Duodenal mucosa (tissue), 2 donors: ENCODE measurements around the gene LCN12.

Source experiments
- H3K27ac ChIP-seq: one replicate; pipeline ENCODE4 v1.7.0; 2013; ENCODE audit warnings: low read depth, low read length
- H3K27me3 ChIP-seq, 2 donors: one replicate each; pipeline ENCODE4 v1.7.0; 2013; ENCODE audit warnings: low read length in 2 of 2, control low read depth in 1 of 2; ENCODE audit not compliant: insufficient read depth in 2 of 2, control insufficient read depth in 1 of 2
- H3K36me3 ChIP-seq, 2 donors: one replicate each; pipeline ENCODE4 v1.7.0; 2013; ENCODE audit warnings: low read length in 2 of 2, control low read depth in 1 of 2; ENCODE audit not compliant: insufficient read depth in 2 of 2, control insufficient read depth in 1 of 2
- H3K4me1 ChIP-seq, 2 donors: one replicate each; pipeline ENCODE4 v1.7.0; 2013; ENCODE audit warnings: low read length in 2 of 2, control low read depth in 1 of 2; ENCODE audit not compliant: insufficient read depth in 2 of 2, control insufficient read depth in 1 of 2
- H3K4me3 ChIP-seq, 2 donors: one replicate each; pipeline ENCODE4 v1.7.0; 2013; ENCODE audit warnings: low read length in 2 of 2, low read depth in 1 of 2
- H3K9ac ChIP-seq, 2 donors: one replicate each; pipeline ENCODE4 v1.7.0; 2013; ENCODE audit warnings: low read length in 2 of 2, low read depth in 1 of 2
- H3K9me3 ChIP-seq, 2 donors: one replicate each; pipeline ENCODE4 v1.7.0; 2013; ENCODE audit warnings: low read length in 2 of 2, control low read depth in 1 of 2; ENCODE audit not compliant: control insufficient read depth in 1 of 2

The LCN12 gene

DNA sequence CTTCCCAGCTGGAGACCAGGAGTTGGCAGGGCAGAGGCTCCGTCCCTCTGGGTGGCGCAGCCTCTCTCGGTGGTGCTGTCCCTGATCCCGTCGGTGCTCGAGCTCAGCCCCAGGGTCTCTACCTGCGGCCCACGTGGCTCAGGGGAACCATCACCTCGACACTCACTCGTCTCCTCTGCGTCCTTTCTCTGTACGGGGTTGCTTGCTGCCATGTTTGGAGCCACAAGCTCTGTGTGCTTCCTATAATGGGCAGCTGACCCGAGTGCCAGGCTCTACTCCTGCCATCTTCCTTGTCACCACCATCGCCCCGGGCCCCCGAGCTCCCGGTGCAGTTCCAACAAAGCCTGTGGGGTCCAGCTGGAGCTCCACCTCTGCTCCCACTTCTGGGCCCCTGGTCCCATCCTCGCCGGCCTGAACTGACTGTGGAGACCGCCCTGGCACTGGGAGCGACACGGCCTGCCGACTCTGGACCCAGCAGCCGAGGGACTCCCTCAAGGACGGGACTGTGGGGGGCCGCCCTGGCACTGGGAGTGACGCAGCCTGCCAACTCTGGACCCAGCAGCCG is 12.6 kb upstream of the LCN12 start:
- peaks cover 28 to 53% of the 10 kb centered on the region in 2 donors for H3K36me3 ChIP-seq
- no peak overlapping the region for H3K9ac ChIP-seq
- no peaks in the 10 kb centered on the region for H3K9me3 ChIP-seq
- H3K4me3 ChIP-seq, result no peak overlapping the region
- H3K27ac ChIP-seq, result no peak overlapping the region
- peaks cover 0 to 14% of the 10 kb centered on the region in 2 donors for H3K4me1 ChIP-seq
- H3K27me3 ChIP-seq, result no peaks in the 10 kb centered on the region

GRCh38 chr9:136939996-136940525 is 12.0 kb upstream of the LCN12 start:
- Histone ChIP-seq H3K9ac (no peak overlapping the region), H3K4me1 (peaks cover 3 to 18% of the 10 kb centered on the region in 2 donors), H3K27ac (no peak overlapping the region), H3K9me3 (no peaks in the 10 kb centered on the region), H3K27me3 (no peaks in the 10 kb centered on the region), H3K4me3 (no peak overlapping the region), H3K36me3 (peaks cover 28 to 53% of the 10 kb centered on the region in 2 donors)

DNA sequence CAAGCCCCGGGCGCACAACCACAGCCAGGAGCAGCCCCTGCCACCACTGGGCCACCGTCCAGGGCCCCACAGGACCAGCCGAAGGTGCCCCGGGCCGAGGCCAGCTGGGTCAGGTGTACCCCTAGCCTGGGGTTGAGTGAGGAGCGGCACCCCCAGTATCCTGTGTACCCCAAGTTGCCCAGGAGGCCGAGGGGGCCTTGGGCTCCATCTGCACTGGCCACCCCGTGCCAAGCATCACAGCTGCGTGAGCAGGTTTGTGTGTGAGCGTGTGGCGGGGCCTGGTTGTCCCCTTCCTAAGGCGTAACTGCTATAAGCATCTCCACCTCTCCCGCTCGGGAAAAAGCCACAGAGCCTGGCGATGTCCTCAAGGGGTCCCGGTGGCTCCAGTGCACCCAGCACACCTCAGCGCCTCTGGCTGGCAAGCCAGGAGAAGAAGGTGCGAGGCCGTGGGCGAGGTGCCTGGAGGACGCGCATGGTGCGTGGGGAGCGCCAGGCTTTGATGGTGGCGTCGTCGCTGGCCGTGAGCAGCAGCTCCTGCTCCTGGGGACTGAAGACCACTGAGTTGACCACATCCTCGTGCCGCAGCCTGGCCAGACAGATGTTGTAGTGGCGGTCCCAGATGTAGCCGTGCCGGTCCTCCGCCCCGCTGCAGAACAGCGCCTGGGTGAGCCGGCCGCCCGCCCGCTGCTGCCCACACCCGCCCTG is 11.4 kb upstream of the LCN12 start:
- no peaks in the 10 kb centered on the region for H3K9me3 ChIP-seq
- no peaks in the 10 kb centered on the region for H3K27me3 ChIP-seq
- peaks cover 28 to 53% of the 10 kb centered on the region in 2 donors for H3K36me3 ChIP-seq
- peaks cover 3 to 22% of the 10 kb centered on the region in 2 donors for H3K4me1 ChIP-seq
- H3K9ac ChIP-seq, result no peak overlapping the region
- no peak overlapping the region for H3K4me3 ChIP-seq
- H3K27ac ChIP-seq, result no peak overlapping the region

- Histone ChIP-seq H3K9ac (no peak overlapping the region), H3K36me3 (peaks cover 28 to 53% of the 10 kb centered on the region in 2 donors), H3K4me1 (peaks cover 3 to 22% of the 10 kb centered on the region in 2 donors), H3K27ac (no peak overlapping the region), H3K27me3 (no peaks in the 10 kb centered on the region), H3K9me3 (no peaks in the 10 kb centered on the region), H3K4me3 (no peak overlapping the region)
Measured at GRCh38 chr9:136941231-136942111, 10.6 kb upstream of the LCN12 start.

GRCh38 chr9:136942112-136942880 is 9.8 kb upstream of the LCN12 start:
- peaks cover 28 to 52% of the 10 kb centered on the region in 2 donors for H3K36me3 ChIP-seq

GRCh38 chr9:136942881-136943230 is 9.2 kb upstream of the LCN12 start:
- Histone ChIP-seq H3K27ac (no peak overlapping the region), H3K27me3 (no peaks in the 10 kb centered on the region), H3K9ac (peak overlapping the region in 1 of 2 donors; percentile 82), H3K36me3 (peaks cover 28 to 47% of the 10 kb centered on the region in 2 donors), H3K4me1 (peaks cover 5 to 25% of the 10 kb centered on the region in 2 donors), H3K9me3 (no peaks in the 10 kb centered on the region), H3K4me3 (peak overlapping the region; percentile 85 to 90)

More at GRCh38 chr9:136942112-136942880, 9.8 kb upstream of the LCN12 start:
- H3K27me3 ChIP-seq, result no peaks in the 10 kb centered on the region
- H3K9ac ChIP-seq, result no peak overlapping the region
- no peak overlapping the region for H3K4me3 ChIP-seq
- no peak overlapping the region for H3K27ac ChIP-seq
- H3K4me1 ChIP-seq, result peaks cover 3 to 22% of the 10 kb centered on the region in 2 donors
- no peaks in the 10 kb centered on the region for H3K9me3 ChIP-seq

GRCh38 chr9:136943291-136944211 is 8.5 kb upstream of the LCN12 start:
- Histone ChIP-seq H3K4me3 (peak overlapping the region; percentile 85 to 90), H3K9me3 (no peaks in the 10 kb centered on the region), H3K27ac (peak overlapping the region; percentile 73), H3K9ac (peak overlapping the region; percentile 82 to 88), H3K36me3 (peaks cover 28 to 45% of the 10 kb centered on the region in 2 donors), H3K4me1 (peaks cover 9 to 30% of the 10 kb centered on the region in 2 donors), H3K27me3 (no peaks in the 10 kb centered on the region)

GRCh38 chr9:136944212-136944518 is 7.9 kb upstream of the LCN12 start:
- Histone ChIP-seq H3K27ac (peak overlapping the region; percentile 81), H3K9me3 (no peaks in the 10 kb centered on the region), H3K4me1 (peaks cover 9 to 31% of the 10 kb centered on the region in 2 donors), H3K27me3 (no peaks in the 10 kb centered on the region), H3K36me3 (peaks cover 28 to 41% of the 10 kb centered on the region in 2 donors), H3K9ac (peak overlapping the region; percentile 82 to 88), H3K4me3 (peak overlapping the region; percentile 85 to 90)
